ENCODE results near the gene P3H3.

The P3H3 gene

DNA sequence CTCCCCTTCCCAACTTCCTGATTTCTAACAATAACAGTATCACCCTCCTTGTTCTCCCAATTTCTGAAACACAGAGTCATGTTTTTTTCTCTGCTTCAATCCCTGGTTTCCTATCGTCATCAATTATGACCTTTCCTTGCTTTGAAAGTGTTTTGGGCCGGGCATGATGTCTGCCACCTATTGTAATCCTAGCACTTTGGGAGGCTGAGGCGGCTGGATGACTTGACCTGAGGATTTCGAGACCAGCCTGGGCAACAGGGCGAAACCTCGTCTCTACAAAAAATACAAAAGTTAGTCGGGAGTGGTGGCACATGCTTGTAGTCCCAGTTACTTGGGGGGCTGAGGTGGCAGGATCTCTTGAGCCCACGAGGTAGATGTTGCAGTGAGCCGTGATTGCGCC lies 19.2 kb upstream of the P3H3 start:
- DNase-seq = no peak

DNA sequence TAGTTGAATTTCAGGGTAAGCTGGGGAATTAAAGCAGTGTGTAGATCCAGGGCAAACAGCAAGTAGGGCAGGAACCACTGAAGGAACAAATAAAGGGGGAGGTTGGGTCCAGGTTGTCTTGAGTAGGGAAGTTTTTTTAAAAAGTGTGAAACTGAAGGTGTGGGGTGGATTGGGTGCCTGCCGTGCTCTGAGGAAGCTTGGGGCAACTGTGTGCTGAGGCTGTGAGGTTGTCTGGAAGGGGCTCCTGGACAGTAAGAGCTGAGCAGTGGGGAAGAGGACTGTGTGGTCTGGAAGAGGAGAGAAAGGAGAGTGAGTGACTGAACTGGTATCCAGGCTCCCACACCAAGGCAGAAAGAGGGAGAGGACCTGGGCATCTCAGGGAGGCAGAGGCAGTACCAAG lies 17.4 kb upstream of the P3H3 start:
- DNase-seq = no peak

DNA sequence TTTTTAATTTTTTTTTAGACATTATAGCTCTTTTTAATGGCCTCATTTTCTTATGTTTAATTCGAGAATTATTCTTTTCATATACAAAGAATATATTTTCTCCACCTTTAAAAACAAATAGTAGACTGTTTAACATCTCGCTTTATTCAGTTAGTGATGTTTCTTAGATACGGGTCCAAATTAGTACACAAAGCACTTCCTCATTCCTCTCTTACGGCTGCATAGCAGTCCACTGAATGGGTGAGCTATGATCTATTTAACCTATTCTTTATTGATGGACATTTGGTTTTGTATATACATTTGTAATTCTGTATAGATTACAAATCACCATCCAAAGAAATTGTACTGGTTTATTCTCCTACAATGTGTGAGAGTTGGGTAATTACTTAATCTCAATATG lies 14.8 kb upstream of the P3H3 start:
- DNase-seq = no peak

DNA sequence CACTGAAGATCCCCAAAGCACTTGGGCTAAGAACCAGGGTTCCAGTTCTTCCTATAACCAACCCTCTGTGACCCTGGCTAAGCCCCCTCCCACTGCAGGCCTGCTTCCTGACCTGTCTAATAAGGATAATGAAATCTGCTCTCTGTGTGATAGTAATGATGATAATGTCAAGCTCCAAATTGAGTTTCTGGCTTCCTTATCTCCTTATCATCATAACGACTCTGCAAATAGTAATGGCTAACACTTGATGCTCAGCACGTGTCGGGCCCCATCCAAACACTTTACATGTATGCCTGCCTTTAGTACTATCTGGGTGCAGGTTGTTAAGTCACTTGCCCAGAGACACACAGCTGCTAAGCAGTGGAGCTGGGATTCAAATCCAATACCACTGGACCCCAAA lies 11.6 kb upstream of the P3H3 start:
- DNase-seq = no peak

DNA sequence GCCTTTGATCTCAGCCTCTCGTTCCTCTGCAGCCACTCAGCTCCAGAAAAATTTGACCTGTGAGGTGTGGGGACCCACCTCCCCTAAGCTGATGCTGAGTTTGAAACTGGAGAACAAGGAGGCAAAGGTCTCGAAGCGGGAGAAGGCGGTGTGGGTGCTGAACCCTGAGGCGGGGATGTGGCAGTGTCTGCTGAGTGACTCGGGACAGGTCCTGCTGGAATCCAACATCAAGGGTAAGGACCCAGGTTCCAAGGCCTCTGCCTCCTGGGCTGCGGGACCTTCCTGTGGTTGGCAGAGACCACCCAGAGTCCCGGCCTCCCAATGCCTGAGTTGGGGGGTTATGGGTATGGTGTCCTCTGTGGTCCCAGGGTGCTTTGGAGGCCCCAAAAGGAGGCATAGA lies 11.1 kb upstream of the P3H3 start:
- no peak for DNase-seq

DNA sequence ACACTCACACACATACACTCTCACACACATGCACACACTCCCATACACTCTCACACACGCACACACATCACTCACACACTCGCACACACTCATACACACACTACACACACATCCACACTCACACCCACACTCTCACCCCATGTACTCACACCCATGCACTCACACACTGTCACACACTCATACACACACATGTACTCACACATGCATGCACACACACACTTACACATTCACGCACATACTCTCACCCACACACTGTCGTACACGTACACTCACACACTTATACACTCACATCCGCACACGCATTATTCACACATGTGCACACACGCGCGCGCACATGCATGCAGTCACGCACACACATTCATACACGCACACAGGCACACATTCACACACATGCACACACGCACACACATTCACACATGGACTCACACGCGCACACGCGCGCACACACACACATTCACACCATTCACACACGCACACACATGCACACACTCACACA lies 10.5 kb upstream of the P3H3 start:
- DNase-seq = no peak

DNA sequence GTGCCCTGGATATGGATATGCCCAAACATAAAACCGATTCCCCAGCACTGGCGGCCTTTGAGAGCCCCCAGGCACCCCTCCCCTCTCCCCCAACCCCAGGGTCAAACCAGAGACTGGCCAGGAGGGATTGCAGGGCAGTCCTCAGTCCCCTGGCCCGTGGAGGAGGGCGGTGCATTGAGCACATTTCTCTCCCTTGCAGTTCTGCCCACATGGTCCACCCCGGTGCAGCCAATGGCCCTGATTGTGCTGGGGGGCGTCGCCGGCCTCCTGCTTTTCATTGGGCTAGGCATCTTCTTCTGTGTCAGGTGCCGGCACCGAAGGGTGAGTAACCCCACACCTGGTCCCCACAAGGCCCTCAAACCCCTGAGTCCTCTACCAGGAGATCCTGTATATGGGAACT lies 10.0 kb upstream of the P3H3 start:
- DNase-seq = no peak

DNA sequence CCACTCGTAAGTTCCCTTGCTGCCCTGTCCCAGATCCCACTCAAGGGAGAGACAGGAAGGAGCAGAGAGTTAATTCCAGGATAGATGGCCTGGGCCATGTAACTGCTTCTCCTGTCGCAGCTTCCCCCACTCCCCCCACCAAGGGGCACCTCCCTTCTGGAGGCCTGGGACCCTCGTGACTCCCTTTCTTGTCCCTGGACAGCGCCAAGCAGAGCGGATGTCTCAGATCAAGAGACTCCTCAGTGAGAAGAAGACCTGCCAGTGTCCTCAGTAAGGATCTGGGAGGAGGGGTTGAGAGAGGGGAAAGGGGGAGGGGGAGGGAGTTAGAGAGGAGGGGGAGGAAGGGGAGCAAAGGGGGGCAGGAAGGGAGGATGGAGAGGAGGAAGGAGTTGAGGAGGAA lies 9.6 kb upstream of the P3H3 start:
- DNase-seq = no peak

DNA sequence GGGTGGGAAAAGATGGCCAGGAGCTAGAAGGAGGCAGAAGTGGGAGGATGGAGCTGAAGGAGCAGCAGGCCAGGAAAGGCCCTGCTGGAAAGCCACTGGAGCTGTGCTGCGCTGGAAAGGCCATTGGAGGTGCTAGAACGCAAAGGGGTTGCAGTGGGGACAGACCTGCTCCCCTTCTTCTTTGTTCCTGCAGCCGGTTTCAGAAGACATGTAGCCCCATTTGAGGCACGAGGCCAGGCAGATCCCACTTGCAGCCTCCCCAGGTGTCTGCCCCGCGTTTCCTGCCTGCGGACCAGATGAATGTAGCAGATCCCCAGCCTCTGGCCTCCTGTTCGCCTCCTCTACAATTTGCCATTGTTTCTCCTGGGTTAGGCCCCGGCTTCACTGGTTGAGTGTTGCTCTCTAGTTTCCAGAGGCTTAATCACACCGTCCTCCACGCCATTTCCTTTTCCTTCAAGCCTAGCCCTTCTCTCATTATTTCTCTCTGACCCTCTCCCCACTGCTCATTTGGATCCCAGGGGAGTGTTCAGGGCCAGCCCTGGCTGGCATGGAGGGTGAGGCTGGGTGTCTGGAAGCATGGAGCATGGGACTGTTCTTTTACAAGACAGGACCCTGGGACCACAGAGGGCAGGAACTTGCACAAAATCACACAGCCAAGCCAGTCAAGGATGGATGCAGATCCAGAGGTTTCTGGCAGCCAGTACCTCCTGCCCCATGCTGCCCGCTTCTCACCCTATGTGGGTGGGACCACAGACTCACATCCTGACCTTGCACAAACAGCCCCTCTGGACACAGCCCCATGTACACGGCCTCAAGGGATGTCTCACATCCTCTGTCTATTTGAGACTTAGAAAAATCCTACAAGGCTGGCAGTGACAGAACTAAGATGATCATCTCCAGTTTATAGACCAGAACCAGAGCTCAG lies 8.8 kb upstream of the P3H3 start:
- no peak for DNase-seq

DNA sequence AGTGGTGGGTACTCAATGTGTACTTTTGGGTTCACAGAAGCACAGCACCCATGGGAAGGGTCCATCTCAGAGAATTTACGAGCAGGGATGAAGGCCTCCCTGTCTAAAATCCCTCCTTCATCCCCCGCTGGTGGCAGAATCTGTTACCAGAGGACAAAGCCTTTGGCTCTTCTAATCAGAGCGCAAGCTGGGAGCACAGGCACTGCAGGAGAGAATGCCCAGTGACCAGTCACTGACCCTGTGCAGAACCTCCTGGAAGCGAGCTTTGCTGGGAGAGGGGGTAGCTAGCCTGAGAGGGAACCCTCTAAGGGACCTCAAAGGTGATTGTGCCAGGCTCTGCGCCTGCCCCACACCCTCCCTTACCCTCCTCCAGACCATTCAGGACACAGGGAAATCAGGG lies 8.0 kb upstream of the P3H3 start:
- no peak for DNase-seq

DNA sequence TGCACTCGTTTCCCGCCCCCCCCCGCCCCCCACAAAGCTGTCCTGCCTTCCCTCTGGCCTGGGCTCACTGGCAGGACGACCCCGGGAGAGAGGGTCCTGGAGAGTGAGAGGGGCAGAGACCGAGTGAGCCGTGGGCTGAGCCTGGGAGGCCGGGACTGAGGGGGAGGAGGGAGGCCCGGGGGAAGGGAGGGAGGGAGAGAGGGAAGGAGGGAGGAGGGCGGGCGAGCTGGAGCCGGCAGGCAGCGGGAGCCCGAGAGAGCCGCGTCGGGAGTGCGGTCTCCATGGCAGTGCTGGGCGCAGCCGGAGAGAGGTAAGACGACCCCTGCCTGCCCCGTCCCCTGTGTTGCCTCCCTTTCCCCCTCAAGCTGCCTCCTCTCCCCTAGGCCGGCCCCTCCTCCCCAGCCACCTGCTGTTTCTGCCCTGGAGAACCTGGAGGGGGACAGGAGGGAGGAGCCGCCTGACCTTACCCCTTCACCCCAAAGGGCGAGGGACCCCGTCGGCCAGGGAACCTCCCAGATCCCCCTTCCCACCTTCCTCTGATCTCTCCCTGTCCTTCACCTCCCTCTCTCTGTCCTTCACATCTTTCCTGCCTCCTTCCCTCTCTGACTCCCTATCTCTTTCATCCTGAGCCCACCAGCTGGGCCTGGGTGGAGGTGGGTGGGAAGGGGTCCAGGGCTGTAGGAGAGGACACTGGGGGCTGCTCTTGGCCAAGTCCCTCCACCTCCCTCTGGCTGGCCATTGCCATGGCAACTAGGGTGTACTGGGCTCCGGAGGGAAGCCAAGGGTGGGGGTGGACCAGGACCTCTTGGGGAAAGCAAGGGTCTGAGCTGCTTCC lies 6.4 kb upstream of the P3H3 start, which contains the start of gene GPR162:
TSS of gene GPR162 (plus strand) at position 231 of the 835 bp plus-strand sequence. CDS start 2,078 bp downstream, outside the sequence.
- DNase-seq = no peak

DNA sequence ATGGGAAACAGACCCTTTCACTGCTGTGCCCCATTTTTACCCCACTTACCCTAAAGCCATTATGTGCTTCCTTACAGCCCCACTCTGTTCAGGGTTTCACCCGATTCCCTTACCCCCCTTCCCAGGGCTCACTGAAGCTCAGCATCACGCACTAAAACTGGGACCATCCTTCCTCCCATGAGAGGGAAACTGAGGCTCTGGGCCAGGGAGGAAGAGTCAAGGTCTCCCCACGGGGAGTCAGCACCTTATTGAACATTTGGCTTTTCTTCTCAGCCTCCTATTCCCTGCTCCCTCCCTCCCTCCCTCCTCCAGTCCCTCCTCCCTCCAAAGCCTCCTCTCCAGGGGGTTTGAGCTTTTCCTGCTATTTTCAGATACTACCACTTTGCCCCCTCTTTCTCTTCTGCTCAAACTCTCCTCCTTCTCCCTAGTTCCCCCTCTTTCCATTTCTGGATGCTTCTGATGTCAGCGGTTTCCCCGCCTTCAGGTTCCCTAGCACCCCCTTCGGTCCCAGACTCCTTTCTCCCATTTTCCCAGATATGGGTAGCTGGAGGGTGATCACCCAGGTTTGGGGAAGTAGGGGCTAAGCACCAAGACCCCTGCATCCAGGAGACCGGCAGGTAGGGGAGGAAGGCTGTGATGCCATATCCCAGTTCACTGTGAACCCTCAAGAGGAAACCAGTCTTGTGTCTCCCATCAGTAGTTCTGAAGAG lies 5.6 kb upstream of the P3H3 start:
- DNase-seq = no peak

DNA sequence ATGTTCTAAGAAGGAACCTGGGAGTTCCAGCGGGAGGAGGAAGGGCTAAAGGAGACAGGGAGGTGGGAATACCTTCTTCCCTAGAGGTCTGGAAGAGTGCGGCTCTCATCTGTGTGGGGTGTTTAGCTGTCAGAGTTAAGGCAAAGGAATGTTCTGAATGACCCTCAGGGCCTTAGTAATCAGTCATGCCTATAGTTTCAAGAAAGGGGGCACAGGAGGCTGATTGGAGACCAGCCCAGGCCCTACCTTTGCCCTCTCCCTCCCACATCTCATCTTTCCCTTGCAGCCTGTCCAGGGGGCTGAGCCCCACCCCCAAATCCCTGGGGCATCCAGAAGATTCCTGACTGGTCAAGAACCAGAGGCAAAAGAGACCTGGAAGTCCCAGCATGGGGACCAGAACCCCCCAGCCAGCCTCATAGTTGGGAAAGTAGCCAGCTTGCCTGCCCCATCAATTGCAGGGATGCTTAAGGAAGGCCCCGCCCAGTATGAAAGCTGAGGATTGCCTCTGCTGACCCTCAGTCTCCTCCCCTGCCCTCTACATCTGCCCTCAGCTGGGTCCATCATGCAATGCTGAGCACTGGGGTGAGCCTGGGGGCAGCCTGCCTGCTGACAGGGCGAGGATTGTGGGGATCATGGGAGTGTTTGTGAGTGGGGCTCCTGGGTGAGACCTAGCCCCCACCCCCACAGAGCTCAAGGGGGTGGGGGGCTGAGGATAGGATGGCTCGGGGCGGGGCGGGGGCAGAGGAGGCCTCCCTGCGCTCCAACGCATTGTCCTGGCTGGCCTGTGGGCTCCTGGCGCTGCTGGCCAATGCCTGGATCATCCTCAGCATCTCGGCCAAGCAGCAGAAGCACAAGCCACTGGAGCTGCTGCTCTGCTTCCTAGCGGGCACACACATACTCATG lies 4.8 kb upstream of the P3H3 start:
- no peak for DNase-seq

DNA sequence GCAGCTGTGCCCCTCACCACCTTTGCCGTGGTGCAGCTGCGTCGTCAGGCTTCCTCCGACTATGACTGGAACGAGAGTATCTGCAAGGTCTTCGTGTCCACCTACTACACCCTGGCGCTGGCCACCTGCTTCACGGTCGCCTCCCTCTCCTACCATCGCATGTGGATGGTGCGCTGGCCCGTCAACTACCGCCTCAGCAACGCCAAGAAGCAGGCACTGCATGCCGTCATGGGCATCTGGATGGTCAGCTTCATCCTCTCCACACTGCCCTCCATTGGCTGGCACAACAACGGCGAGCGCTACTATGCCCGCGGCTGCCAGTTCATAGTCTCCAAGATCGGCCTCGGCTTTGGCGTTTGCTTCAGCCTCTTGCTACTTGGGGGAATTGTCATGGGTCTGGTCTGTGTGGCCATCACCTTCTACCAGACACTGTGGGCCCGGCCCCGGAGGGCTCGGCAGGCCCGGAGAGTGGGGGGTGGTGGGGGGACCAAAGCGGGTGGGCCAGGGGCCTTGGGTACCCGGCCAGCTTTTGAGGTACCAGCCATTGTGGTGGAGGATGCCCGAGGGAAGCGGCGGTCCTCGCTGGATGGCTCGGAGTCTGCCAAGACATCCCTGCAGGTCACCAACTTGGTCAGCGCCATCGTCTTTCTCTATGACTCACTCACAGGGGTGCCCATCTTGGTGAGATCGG lies 4.0 kb upstream of the P3H3 start:
- DNase-seq = no peak

DNA sequence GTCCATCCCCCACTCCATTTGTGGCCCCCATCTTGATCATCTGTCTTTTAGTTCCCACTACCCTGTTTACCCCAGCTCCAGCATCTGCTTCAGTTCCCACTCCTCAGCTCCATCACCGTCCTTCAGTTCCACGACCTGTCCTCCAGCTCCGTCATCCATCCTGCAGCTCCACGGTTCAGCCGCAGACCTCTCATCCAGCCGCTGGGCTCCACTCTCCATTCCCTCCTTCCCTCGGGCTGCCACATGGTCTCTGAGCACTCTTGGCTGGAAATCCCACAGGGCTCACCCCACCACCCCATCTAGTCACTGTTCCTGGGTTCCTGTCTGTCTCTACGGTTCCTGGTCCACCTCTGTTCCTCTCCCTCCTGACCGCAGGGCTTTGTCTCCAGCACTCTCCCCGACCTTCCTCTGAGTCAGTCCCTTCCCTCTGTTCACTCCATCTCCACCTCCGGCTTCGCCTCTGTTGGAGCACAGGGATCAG lies 3.3 kb upstream of the P3H3 start:
- no peak for DNase-seq

DNA sequence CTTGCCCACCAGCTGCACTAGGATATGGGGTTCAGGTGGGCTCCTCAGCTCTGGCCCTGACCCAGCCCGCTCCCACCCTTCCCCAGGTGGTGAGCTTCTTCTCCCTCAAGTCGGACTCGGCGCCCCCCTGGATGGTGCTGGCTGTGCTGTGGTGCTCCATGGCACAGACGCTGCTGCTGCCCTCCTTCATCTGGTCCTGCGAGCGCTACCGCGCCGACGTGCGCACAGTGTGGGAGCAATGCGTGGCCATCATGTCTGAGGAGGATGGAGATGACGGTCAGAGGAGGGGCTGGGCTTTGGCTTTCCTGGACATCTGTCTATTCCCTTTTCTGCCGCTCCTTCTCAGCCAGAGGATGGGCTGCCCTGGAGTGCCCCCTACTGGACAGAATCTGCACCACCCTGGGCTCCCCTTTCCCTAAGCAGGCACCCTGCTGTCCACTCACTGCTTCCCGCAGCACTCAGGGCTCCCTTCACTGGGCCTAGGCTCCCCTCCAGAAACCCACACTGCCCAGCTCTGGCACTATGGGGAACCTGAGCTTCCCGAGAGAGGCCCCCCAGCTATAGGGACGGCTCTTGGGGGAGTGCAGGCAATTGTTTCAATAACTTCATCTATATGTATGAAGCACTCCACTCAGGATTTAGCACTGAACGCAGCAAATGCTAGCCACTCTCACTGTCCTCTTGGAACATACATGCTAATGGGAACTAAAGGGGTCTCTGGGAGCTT lies 2.6 kb upstream of the P3H3 start:
- DNase-seq = peak; percentile 67

DNA sequence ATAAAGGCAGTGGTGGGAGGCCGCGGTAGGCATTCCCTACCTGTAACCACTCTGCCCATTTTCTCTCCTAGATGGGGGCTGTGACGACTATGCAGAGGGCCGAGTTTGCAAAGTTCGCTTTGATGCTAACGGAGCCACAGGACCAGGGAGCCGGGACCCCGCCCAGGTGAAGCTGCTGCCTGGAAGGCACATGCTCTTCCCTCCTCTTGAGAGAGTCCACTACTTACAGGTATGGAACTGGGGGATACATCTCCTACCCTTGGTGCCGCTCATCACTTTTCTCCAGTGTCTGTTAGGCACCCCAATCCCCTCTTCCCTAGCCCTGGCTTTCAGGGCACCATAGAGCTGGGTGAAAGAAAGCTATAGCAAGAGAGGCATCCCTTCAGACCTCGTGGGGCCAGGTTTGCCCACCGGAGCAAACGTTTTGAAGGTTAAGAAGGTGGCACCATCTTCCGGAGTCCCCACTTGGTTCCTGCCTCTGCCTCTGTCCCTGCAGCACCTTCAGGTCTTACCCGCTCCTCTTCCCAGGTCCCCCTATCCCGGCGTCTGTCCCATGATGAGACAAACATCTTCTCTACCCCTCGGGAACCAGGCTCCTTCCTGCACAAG lies 2.0 kb upstream of the P3H3 start:
- no peak for DNase-seq

DNA sequence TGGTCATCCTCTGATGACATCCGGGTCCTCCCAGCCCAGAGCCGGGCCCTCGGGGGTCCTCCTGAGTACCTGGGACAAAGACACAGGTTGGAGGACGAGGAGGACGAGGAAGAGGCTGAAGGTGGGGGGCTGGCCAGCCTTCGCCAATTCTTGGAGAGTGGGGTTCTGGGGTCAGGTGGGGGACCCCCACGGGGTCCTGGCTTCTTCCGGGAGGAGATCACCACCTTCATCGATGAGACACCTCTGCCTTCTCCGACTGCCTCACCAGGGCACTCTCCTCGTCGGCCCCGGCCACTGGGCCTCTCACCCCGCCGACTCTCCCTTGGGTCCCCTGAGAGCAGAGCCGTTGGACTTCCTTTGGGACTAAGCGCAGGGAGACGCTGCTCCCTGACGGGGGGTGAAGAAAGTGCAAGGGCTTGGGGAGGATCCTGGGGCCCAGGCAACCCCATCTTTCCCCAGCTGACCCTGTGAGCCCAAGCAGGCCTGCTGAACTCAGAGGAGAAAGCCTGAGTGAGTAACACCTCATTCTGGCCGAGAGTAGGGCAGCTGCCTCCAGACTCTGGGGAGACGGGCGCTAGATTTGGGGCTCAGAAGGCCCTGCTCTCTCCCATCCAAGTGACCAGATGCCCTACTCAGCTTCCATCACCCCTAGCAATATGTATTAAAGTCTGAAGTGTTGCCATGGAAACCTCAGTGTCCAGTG lies 1.3 kb upstream of the P3H3 start:
- no peak for DNase-seq

DNA sequence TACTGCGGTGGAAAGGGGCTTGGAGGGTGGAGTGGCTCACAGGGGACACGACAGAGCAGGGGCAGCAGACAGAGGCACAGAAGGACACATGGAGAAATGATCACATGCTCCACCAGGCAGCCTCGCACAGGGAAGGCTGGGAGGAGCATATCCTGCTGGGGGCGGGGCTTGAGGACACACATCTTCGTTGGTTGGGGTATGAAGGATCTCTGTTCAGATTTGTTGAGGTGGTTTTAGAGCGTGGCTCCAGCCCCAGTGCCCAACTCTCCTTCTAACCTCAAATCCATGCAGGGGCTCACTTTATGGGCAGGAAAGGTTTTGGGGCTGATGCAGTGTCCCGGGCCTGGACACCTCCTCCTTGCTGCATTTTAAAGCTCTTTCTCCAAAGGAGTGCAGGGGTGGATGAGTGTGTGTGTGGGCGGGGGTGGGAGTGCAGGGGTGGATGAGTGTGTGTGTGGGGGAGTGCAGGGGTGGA lies 733 bp upstream of the P3H3 start:
- peak; percentile 50 for DNase-seq

Measured in NCI-H2227 treated with DMSO at 0.1 percent for 48 hours (cell line).